ENCODE results near the gene SDK2.

SDK2 gene

GRCh38 chr17:73630965-73631595 lies 13.2 kb downstream of the SDK2 start:
- no peak for TF ChIP-seq CTCF (IDR thresholded peaks at IDR 0.05; ENCODE audit: extremely low read depth, insufficient read depth, missing control alignments)
- no peak for DNase-seq (ENCODE audit: low spot score)
- in situ Hi-C loops (cut with MboI; ENCODE audit: low pct_unique_long_range_greater_than_20kb, low sequenced_read_pairs, unreplicated experiment), result no loop called here

GRCh38 chr17:73630531-73630930 lies 13.7 kb downstream of the SDK2 start:
- in situ Hi-C loops (cut with MboI; ENCODE audit: low pct_unique_long_range_greater_than_20kb, low sequenced_read_pairs, unreplicated experiment), result no loop called here
- DNase-seq (ENCODE audit: low spot score), result no peak
- TF ChIP-seq CTCF (IDR thresholded peaks at IDR 0.05; ENCODE audit: extremely low read depth, insufficient read depth, missing control alignments), result no peak

- in situ Hi-C loops (cut with MboI; ENCODE audit: low pct_unique_long_range_greater_than_20kb, low sequenced_read_pairs, unreplicated experiment), result no loop called here
- DNase-seq (ENCODE audit: low spot score), result no peak
- no peak for TF ChIP-seq CTCF (IDR thresholded peaks at IDR 0.05; ENCODE audit: extremely low read depth, insufficient read depth, missing control alignments)
Measured at GRCh38 chr17:73628642-73629552, 15.3 kb downstream of the SDK2 start.

GRCh38 chr17:73625991-73626673 lies 18.1 kb downstream of the SDK2 start:
- in situ Hi-C loops (cut with MboI; ENCODE audit: low pct_unique_long_range_greater_than_20kb, low sequenced_read_pairs, unreplicated experiment), result no loop called here
- no peak for DNase-seq (ENCODE audit: low spot score)
- no peak for TF ChIP-seq CTCF (IDR thresholded peaks at IDR 0.05; ENCODE audit: extremely low read depth, insufficient read depth, missing control alignments)

- no peak for DNase-seq (ENCODE audit: low spot score)
- in situ Hi-C loops (cut with MboI; ENCODE audit: low pct_unique_long_range_greater_than_20kb, low sequenced_read_pairs, unreplicated experiment), result no loop called here
- no peak for TF ChIP-seq CTCF (IDR thresholded peaks at IDR 0.05; ENCODE audit: extremely low read depth, insufficient read depth, missing control alignments)
Measured at GRCh38 chr17:73625006-73625405, 19.2 kb downstream of the SDK2 start.

GRCh38 chr17:73624496-73624988 lies 19.7 kb downstream of the SDK2 start:
- TF ChIP-seq CTCF (IDR thresholded peaks at IDR 0.05; ENCODE audit: extremely low read depth, insufficient read depth, missing control alignments), result no peak
- in situ Hi-C loops (cut with MboI; ENCODE audit: low pct_unique_long_range_greater_than_20kb, low sequenced_read_pairs, unreplicated experiment), result no loop called here

More at GRCh38 chr17:73624496-73624988, 19.7 kb downstream of the SDK2 start:
- no peak for DNase-seq (ENCODE audit: low spot score)

All from GM13977 (cell line).